AG04449 (cell line): ENCODE measurements around the gene CAP2.

Source experiments
- CTCF ChIA-PET: fragments of 350-600 bp; formaldehyde crosslinking; extraction: SDS; loops from one replicate; lab custom pipeline; 2021; ENCODE audit warnings: antibody characterized with exemption; lab: Yijun Ruan, JAX
- POLR2A ChIA-PET: fragments of 400-600, 350-600 bp; formaldehyde crosslinking; extraction: SDS; loops from one replicate; lab custom pipeline; 2020; ENCODE audit warnings: antibody characterized with exemption, inconsistent platforms; lab: Yijun Ruan, JAX
- DNase-seq: peaks from one replicate; pipeline ENCODE4 v3.0.0-alpha.2; 2010; ENCODE audit warnings: low read depth, low spot score
- H3K4me3 ChIP-seq: 2 replicates; pipeline ENCODE4 v1.5.1; 2011; ENCODE audit warnings: low read depth, mild to moderate bottlenecking, control low read depth, low read length
- CTCF ChIP-seq: IDR thresholded peaks from one replicate; pipeline ENCODE4 v1.5.1; 2011; ENCODE audit warnings: mild to moderate bottlenecking, moderate library complexity, low read length, control low read depth, inconsistent platforms; ENCODE audit not compliant: insufficient read depth; ENCODE audit errors: missing control alignments

CAP2 gene

GRCh38 chr6:17490724-17491123 lies 97.3 kb downstream of the CAP2 start:
- DNase-seq: no peak
- CTCF ChIA-PET: interaction anchor here (4.1 kb wide), 1 partner anchor 14 kb away, joined by 21 read pairs; no protein-coding TSS in a partner anchor
- POLR2A ChIA-PET: no interaction called here
- TF ChIP-seq CTCF: no peak
- no peak overlapping the region for H3K4me3 ChIP-seq

- ChIA-PET CTCF (interaction anchor here (1.0 to 4.1 kb wide), 2 partner anchors 11 to 13 kb away, joined by 3 to 21 read pairs; no protein-coding TSS in a partner anchor), POLR2A (no interaction called here)
- no peak for DNase-seq
- no peak for TF ChIP-seq CTCF
- no peak overlapping the region for H3K4me3 ChIP-seq
Measured at GRCh38 chr6:17491416-17492142, 98.2 kb downstream of the CAP2 start.

- H3K4me3 ChIP-seq: no peak overlapping the region
- ChIA-PET CTCF (interaction anchor here (1.0 to 4.1 kb wide), 3 partner anchors 10 to 19 kb away, joined by 3 to 21 read pairs (median 6); no protein-coding TSS in a partner anchor), POLR2A (no interaction called here)
- TF ChIP-seq CTCF: no peak
- DNase-seq: no peak
Measured at GRCh38 chr6:17492350-17492749, 99.0 kb downstream of the CAP2 start.

- POLR2A ChIA-PET: interaction anchor here (1.4 kb wide), 1 partner anchor 12 kb away, joined by 3 read pairs; no protein-coding TSS in a partner anchor
- CTCF ChIA-PET: interaction anchor here (1.4 to 4.1 kb wide), 3 partner anchors 12 to 20 kb away, joined by 6 to 25 read pairs (median 21); no protein-coding TSS in a partner anchor
- TF ChIP-seq CTCF: no peak
- DNase-seq: no peak
- H3K4me3 ChIP-seq: no peak overlapping the region
Measured at GRCh38 chr6:17493286-17493685, 99.9 kb downstream of the CAP2 start.

DNA sequence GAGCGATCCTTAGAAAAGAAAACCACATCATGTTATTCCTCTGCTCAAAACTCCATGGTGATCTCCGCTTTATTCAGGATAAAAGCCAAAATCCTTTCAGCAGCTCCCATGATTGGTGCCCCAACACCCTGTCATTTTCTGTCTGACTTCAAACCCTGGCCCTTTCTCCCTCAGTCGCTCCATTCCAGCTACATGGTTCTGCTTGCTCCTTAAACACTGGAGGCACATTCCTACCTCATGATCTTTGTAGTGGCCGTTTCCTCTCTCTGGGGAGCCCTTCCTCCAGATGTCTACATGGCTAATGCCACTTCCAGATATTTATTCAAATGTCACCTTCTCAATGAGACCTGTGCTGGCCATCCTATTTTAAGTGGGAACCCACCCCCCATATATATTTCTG lies 100.8 kb downstream of the CAP2 start:
- DNase-seq: no peak
- ChIA-PET CTCF (interaction anchor here (4.1 kb wide), 1 partner anchor 11 kb away, joined by 25 read pairs; no protein-coding TSS in a partner anchor), POLR2A (interaction anchor here (1.4 kb wide), 1 partner anchor 11 kb away, joined by 3 read pairs; no protein-coding TSS in a partner anchor)
- no peak overlapping the region for H3K4me3 ChIP-seq
- TF ChIP-seq CTCF: no peak

DNA sequence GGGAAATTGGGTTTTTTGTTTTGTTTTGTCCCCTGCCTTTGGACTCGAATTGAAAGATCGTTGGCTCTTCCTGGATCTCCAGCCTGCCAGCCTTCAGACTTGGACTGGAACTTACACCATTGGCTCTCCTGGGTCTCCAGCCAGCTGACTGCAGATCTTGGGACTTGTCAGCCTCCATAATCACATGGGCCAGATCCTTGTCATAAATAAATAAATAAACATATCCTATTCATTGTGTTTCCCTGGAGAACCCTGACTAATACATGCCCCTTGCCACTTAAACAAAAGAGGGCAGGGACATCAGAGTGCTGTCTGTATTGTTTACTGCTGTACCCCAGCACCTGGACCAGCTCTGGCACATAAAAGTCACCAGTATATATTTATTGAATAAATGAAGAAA lies 101.5 kb downstream of the CAP2 start:
- ChIA-PET CTCF (interaction anchor here (4.1 kb wide), 1 partner anchor 10 kb away, joined by 25 read pairs; no protein-coding TSS in a partner anchor), POLR2A (no interaction called here)
- no peak overlapping the region for H3K4me3 ChIP-seq
- no peak for DNase-seq
- TF ChIP-seq CTCF: no peak
